Sigmoid colon (tissue), 4 donors: ENCODE measurements around the gene SORCS2.

Experiments used
- EP300 ChIP-seq, 4 donors: sonication (generic); formaldehyde crosslinking; IDR thresholded peaks; one replicate each; pipeline ENCODE4 v1.6.1; 2017; ENCODE audit warnings: antibody characterized with exemption in 4 of 4
- POLR2A ChIP-seq, 2 donors: fragments of 450-650 bp; IDR thresholded peaks; one replicate each; pipeline ENCODE4 v1.6.1; 2016; ENCODE audit warnings: antibody characterized with exemption in 2 of 2, mild to moderate bottlenecking in 2 of 2, moderate library complexity in 2 of 2
- POLR2AphosphoS5 ChIP-seq, 4 donors: sonication (generic); formaldehyde crosslinking; IDR thresholded peaks; one replicate each; pipeline ENCODE4 v1.6.1; 2017; ENCODE audit warnings: antibody characterized with exemption in 4 of 4
- TF ChIP-seq, protein P1 (sequence below), 4 experiments: fragments of 450-650 bp in 3 of 4; fragments of 200-600 bp in 1 of 4; IDR thresholded peaks; one replicate each; pipeline ENCODE4 v1.5.1; 2016 to 2019; ENCODE audit warnings: antibody characterized with exemption in 4 of 4, mild to moderate bottlenecking in 3 of 4, moderate library complexity in 2 of 4

DNA sequence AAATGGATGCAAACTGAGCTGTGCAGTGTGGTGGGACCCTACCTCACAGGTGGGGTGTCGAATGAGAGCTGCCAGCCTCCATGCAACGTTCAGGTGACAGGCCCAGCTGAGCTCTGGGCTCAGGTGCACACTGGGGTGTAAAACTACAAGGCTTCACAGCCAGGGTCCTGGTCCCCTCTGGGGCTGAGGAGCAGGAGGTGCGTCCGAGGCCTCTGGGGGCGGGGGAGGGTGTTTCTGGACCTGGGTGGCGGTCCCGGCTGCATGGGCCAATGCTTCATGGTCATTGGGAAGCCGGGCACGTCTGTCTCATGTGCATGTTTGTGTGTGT, 26.5 kb upstream of the SORCS2 start:
- TF ChIP-seq, protein P1, sequence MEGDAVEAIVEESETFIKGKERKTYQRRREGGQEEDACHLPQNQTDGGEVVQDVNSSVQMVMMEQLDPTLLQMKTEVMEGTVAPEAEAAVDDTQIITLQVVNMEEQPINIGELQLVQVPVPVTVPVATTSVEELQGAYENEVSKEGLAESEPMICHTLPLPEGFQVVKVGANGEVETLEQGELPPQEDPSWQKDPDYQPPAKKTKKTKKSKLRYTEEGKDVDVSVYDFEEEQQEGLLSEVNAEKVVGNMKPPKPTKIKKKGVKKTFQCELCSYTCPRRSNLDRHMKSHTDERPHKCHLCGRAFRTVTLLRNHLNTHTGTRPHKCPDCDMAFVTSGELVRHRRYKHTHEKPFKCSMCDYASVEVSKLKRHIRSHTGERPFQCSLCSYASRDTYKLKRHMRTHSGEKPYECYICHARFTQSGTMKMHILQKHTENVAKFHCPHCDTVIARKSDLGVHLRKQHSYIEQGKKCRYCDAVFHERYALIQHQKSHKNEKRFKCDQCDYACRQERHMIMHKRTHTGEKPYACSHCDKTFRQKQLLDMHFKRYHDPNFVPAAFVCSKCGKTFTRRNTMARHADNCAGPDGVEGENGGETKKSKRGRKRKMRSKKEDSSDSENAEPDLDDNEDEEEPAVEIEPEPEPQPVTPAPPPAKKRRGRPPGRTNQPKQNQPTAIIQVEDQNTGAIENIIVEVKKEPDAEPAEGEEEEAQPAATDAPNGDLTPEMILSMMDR (IDR thresholded peaks at IDR 0.05): no peak
- TF ChIP-seq POLR2A (IDR thresholded peaks at IDR 0.05) (no peak), POLR2AphosphoS5 (IDR thresholded peaks at IDR 0.05) (no peak), EP300 (IDR thresholded peaks at IDR 0.05) (no peak)
